Measurements from ENCODE around the gene CPNE4.

The CPNE4 gene

GRCh38 chr3:131716007-131716406, 318.8 kb downstream of the CPNE4 start:
- H3K27me3 ChIP-seq (ENCODE audit: insufficient read depth, poor library complexity, severe bottlenecking), result no peaks in the 10 kb centered on the region
- H3K36me3 ChIP-seq (ENCODE audit: low read depth), result no peaks in the 10 kb centered on the region
- H3K4me1 ChIP-seq (ENCODE audit: insufficient read depth, poor library complexity, severe bottlenecking), result no peaks in the 10 kb centered on the region
- TF ChIP-seq, protein P1, sequence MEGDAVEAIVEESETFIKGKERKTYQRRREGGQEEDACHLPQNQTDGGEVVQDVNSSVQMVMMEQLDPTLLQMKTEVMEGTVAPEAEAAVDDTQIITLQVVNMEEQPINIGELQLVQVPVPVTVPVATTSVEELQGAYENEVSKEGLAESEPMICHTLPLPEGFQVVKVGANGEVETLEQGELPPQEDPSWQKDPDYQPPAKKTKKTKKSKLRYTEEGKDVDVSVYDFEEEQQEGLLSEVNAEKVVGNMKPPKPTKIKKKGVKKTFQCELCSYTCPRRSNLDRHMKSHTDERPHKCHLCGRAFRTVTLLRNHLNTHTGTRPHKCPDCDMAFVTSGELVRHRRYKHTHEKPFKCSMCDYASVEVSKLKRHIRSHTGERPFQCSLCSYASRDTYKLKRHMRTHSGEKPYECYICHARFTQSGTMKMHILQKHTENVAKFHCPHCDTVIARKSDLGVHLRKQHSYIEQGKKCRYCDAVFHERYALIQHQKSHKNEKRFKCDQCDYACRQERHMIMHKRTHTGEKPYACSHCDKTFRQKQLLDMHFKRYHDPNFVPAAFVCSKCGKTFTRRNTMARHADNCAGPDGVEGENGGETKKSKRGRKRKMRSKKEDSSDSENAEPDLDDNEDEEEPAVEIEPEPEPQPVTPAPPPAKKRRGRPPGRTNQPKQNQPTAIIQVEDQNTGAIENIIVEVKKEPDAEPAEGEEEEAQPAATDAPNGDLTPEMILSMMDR (IDR thresholded peaks at IDR 0.05; ENCODE audit: poor library complexity, severe bottlenecking), result no peak
- H3K9me3 ChIP-seq (ENCODE audit: severe bottlenecking), result no peaks in the 10 kb centered on the region
- no peak for ATAC-seq (ENCODE audit: low read depth)
- no peak for DNase-seq (ENCODE audit: low spot score)
- H3K4me3 ChIP-seq (ENCODE audit: severe bottlenecking), result no peak overlapping the region
- no peak overlapping the region for H3K27ac ChIP-seq (ENCODE audit: poor library complexity, severe bottlenecking)

GRCh38 chr3:131714585-131715220, 320.1 kb downstream of the CPNE4 start:
- no peaks in the 10 kb centered on the region for H3K27me3 ChIP-seq (ENCODE audit: insufficient read depth, poor library complexity, severe bottlenecking)
- TF ChIP-seq, protein P1 (IDR thresholded peaks at IDR 0.05; ENCODE audit: poor library complexity, severe bottlenecking), result no peak
- DNase-seq (ENCODE audit: low spot score) (no peak), ATAC-seq (ENCODE audit: low read depth) (no peak)
- no peaks in the 10 kb centered on the region for H3K36me3 ChIP-seq (ENCODE audit: low read depth)
- H3K4me3 ChIP-seq (ENCODE audit: severe bottlenecking), result no peak overlapping the region
- no peak overlapping the region for H3K27ac ChIP-seq (ENCODE audit: poor library complexity, severe bottlenecking)
- H3K9me3 ChIP-seq (ENCODE audit: severe bottlenecking), result no peaks in the 10 kb centered on the region
- no peaks in the 10 kb centered on the region for H3K4me1 ChIP-seq (ENCODE audit: insufficient read depth, poor library complexity, severe bottlenecking)

DNA sequence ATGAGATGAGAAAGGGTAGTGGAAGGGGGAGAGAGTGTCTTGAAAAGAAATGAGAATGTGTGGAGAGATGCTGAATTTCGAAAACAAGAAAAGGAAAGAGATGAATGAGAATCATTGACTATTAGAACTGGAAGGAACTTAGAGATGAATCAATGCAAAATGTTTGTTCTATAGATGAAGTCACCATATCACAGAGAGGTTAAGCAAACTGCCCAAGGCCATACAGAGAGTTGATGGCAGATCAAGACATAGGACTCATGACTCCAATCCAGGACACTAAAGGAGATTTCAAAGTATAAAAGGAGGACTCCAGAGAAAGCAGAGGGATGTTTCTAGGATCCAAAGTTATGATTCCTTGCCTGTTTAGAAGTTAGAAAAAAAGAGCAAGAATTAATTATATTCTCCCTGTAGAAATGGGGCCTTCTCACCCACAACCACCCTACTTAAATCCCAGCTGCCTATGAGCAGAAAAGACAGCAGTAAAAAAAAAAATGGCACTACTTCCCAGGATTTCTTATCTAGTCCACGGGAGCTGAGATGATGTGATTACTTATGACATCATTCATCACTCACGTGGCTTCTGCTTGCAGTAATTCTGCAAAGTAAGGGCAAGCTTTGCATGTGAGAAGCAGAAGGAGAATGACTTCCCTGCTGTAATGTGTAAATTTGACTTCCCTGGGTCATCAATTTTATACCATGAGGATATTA, 321.2 kb downstream of the CPNE4 start:
- Histone ChIP-seq H3K27ac (ENCODE audit: poor library complexity, severe bottlenecking) (no peak overlapping the region), H3K27me3 (ENCODE audit: insufficient read depth, poor library complexity, severe bottlenecking) (no peaks in the 10 kb centered on the region), H3K9me3 (ENCODE audit: severe bottlenecking) (no peaks in the 10 kb centered on the region), H3K4me3 (ENCODE audit: severe bottlenecking) (no peak overlapping the region), H3K36me3 (ENCODE audit: low read depth) (no peaks in the 10 kb centered on the region), H3K4me1 (ENCODE audit: insufficient read depth, poor library complexity, severe bottlenecking) (no peaks in the 10 kb centered on the region)
- TF ChIP-seq, protein P1 (IDR thresholded peaks at IDR 0.05; ENCODE audit: poor library complexity, severe bottlenecking), result no peak
- ATAC-seq (ENCODE audit: low read depth), result no peak
- DNase-seq (ENCODE audit: low spot score), result no peak

DNA sequence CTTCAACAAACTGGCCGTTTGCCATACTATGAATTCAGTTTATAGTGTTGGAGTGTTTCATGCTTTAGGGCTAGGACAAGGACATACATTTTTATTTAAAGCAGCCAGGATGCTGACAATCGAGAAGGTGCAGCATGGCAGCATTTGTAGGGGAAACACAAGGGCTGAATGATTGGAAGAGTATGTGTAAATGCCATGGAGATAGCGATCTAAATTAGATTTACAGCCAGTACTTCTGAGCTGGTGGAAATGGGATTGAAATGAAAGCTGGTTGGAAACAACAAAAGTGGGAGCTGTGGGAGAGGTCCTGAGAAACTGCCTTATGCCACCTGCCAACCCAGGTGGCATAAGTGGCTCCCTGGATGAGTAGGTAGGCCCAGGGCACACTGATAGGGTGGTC, 322.2 kb downstream of the CPNE4 start:
- Histone ChIP-seq H3K9me3 (ENCODE audit: severe bottlenecking) (no peaks in the 10 kb centered on the region), H3K27ac (ENCODE audit: poor library complexity, severe bottlenecking) (no peak overlapping the region), H3K4me1 (ENCODE audit: insufficient read depth, poor library complexity, severe bottlenecking) (no peaks in the 10 kb centered on the region), H3K4me3 (ENCODE audit: severe bottlenecking) (no peak overlapping the region), H3K27me3 (ENCODE audit: insufficient read depth, poor library complexity, severe bottlenecking) (no peaks in the 10 kb centered on the region), H3K36me3 (ENCODE audit: low read depth) (no peaks in the 10 kb centered on the region)
- DNase-seq (ENCODE audit: low spot score) (no peak), ATAC-seq (ENCODE audit: low read depth) (no peak)
- TF ChIP-seq, protein P1 (IDR thresholded peaks at IDR 0.05; ENCODE audit: poor library complexity, severe bottlenecking), result no peak
